Transverse colon (tissue), 4 donors: ENCODE data around the gene OR4C45. TPM values are rescaled to one million over a fixed set of nuclear protein-coding genes. Genes with fewer than 3 reads are reported as not detected.
"Not testable (repeated sequence)": the region's sequence is repeated elsewhere in the genome, so short reads cannot be mapped to it uniquely, and the experiment has no call there.

ENCODE experiments used
- DNase-seq: peaks from one replicate; pipeline ENCODE4 v3.0.0-alpha.2; 2019
- H3K27ac ChIP-seq, 4 donors: fragments of 200-600 bp; sonication (generic); 2 replicates each; pipeline ENCODE4 v1.5.1; 2016 to 2018; ENCODE audit warnings: inconsistent platforms in 4 of 4
- H3K27me3 ChIP-seq: fragments of 200-600 bp; sonication (generic); 2 replicates; pipeline ENCODE4 v1.5.1; 2017; ENCODE audit warnings: inconsistent platforms
- H3K36me3 ChIP-seq, 4 donors: fragments of 200-600 bp; sonication (generic); 2 replicates each; pipeline ENCODE4 v1.5.1; 2017 to 2019; ENCODE audit warnings: inconsistent platforms in 4 of 4
- H3K4me1 ChIP-seq, 4 donors: fragments of 200-600 bp; sonication (generic); 2 replicates each; pipeline ENCODE4 v1.5.1; 2017 to 2020; ENCODE audit warnings: inconsistent platforms in 4 of 4
- H3K4me3 ChIP-seq, 4 donors: fragments of 200-600 bp; sonication (generic); 1 replicate in 1 of 4; 2 replicates in 3 of 4; pipeline versions ENCODE4 v1.5.1 to v1.6.1; 2017 to 2019; ENCODE audit warnings: inconsistent platforms in 4 of 4
- H3K9me3 ChIP-seq, 2 donors: fragments of 200-600 bp; sonication (generic); 2 replicates each; pipeline ENCODE4 v1.5.1; 2017 to 2019; ENCODE audit warnings: inconsistent platforms in 2 of 2
- EP300 ChIP-seq: sonication (generic); formaldehyde crosslinking; IDR thresholded peaks from one replicate; pipeline ENCODE4 v1.6.1; 2017; ENCODE audit warnings: antibody characterized with exemption, low read depth
- POLR2A ChIP-seq: fragments of 450-650 bp; IDR thresholded peaks from one replicate; pipeline ENCODE4 v1.6.1; 2016; ENCODE audit warnings: antibody characterized with exemption, mild to moderate bottlenecking, moderate library complexity
- POLR2AphosphoS5 ChIP-seq, 3 donors: sonication (generic); formaldehyde crosslinking; IDR thresholded peaks; one replicate each; pipeline ENCODE4 v1.6.1; 2016; ENCODE audit warnings: antibody characterized with exemption in 3 of 3
- WGBS, 2 donors: methylation state at CpG; one replicate each; pipeline ENCODE4 v1.1.5; 2018; ENCODE audit warnings: low coverage in 1 of 2; 5-methylcytosine and 5-hydroxymethylcytosine counted together
- in situ Hi-C, 4 donors: fragments of 200-750 bp; cut with MboI; loops; one replicate each; pipeline versions ENCODE4 v1.15.0 to v1.15.1; 2017; ENCODE audit warnings: low sequenced_read_pairs in 3 of 4, low pct_ligation_motif_present in 1 of 4, low pct_unique_long_range_greater_than_20kb in 1 of 4
- intact Hi-C: fragments of 100-400 bp; cut with DNase I; formaldehyde crosslinking; loops from one replicate; pipeline ENCODE4 v1.15.1; 2023; ENCODE audit warnings: low total_unique reads
- total RNA-seq, 4 donors: library from RNA; depleted of rRNA; stranded (reverse); fragments of >200 nt; gene quantifications; one replicate each; pipeline ENCODE4 v1.1.0, GENCODE V29; 2016
- TF ChIP-seq, protein P1 (sequence below), 5 experiments: fragments of 200-600 bp in 3 of 5; fragments of 450-650 bp in 2 of 5; sonication (generic) in 3 of 5; IDR thresholded peaks; 1 replicate in 2 of 5; 2 replicates in 3 of 5; pipeline ENCODE4 v1.5.1; 2016 to 2017; ENCODE audit warnings: antibody characterized with exemption in 5 of 5, inconsistent platforms in 3 of 5, mild to moderate bottlenecking in 2 of 5, moderate library complexity in 1 of 5

The OR4C45 gene
- not detected for total RNA-seq

DNA sequence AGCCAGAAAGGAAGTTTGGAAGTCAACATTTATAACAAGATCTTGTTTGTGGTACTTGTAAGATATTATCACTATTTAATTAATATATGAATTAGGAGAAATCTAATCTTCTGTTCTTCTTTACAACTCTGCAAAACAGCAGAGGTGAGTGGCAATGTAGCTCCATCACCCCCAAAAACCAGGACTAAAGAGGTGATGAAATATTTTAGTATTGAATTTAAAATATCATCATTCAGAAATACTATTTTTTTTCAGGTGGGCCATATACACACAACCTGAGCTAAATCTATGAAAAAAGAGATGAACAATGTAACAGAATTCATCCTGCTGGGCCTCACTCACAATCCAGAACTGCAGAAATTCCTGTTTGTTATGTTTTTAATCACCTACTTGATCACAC lies at the start of gene OR4C45:
TSS of gene OR4C45 (plus strand) at position 301 of the 400 bp plus-strand sequence.
- Histone ChIP-seq H3K27me3 (no peaks in the 10 kb centered on the region), H3K36me3 (no peaks in the 10 kb centered on the region), H3K4me3 (no peak within 1 kb of the TSS), H3K27ac (no peak within 1 kb of the TSS), H3K4me1 (no peaks in the 10 kb centered on the region), H3K9me3 (no peaks in the 10 kb centered on the region)
- intact Hi-C loops, result no loop called here
- no peak for TF ChIP-seq POLR2A
- TF ChIP-seq POLR2AphosphoS5 (IDR thresholded peaks at IDR 0.05), result no peak
- no peak for TF ChIP-seq EP300
- TF ChIP-seq, protein P1, sequence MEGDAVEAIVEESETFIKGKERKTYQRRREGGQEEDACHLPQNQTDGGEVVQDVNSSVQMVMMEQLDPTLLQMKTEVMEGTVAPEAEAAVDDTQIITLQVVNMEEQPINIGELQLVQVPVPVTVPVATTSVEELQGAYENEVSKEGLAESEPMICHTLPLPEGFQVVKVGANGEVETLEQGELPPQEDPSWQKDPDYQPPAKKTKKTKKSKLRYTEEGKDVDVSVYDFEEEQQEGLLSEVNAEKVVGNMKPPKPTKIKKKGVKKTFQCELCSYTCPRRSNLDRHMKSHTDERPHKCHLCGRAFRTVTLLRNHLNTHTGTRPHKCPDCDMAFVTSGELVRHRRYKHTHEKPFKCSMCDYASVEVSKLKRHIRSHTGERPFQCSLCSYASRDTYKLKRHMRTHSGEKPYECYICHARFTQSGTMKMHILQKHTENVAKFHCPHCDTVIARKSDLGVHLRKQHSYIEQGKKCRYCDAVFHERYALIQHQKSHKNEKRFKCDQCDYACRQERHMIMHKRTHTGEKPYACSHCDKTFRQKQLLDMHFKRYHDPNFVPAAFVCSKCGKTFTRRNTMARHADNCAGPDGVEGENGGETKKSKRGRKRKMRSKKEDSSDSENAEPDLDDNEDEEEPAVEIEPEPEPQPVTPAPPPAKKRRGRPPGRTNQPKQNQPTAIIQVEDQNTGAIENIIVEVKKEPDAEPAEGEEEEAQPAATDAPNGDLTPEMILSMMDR (IDR thresholded peaks at IDR 0.05), result no peak
- in situ Hi-C loops, result no loop called here
- no peak for DNase-seq

DNA sequence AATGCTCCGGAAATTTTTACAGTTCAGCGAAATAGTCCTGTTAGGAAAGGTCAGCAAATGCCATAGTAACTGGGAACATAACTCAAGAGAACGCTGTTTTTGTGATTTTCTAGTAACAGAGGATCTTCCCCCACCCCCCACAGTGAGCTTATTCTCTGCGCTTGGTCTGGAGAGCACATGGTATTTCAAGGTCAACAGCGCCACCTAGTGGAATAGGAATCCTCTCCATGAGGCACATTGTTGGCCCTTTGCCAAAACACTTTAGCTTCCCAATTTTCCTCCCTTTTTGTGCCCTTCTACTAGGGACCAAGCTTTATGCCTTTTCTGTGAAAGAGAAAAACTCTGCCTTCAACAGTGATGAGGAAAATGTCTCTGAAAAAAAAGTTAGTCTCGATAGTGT lies 37.1 kb upstream of the OR4C45 start:
- H3K36me3 ChIP-seq, result no peaks in the 10 kb centered on the region
- no peak overlapping the region for H3K4me3 ChIP-seq
- H3K4me1 ChIP-seq, result no peaks in the 10 kb centered on the region
- in situ Hi-C loops, result no loop called here
- DNase-seq, result no peak
- WGBS, 2 donors, result 44 to 52% methylated on average over 6 of the region's 6 CpGs
- peaks cover 0 to 11% of the 10 kb centered on the region in 2 donors for H3K9me3 ChIP-seq
- no peak overlapping the region for H3K27ac ChIP-seq
- no peaks in the 10 kb centered on the region for H3K27me3 ChIP-seq
- TF ChIP-seq EP300, result no peak
- TF ChIP-seq, protein P1 (IDR thresholded peaks at IDR 0.05), result peak in 4 of 5 experiments; percentile 12 to 36 (median 24)
- no peak for TF ChIP-seq POLR2A
- intact Hi-C loops, result no loop called here

DNA sequence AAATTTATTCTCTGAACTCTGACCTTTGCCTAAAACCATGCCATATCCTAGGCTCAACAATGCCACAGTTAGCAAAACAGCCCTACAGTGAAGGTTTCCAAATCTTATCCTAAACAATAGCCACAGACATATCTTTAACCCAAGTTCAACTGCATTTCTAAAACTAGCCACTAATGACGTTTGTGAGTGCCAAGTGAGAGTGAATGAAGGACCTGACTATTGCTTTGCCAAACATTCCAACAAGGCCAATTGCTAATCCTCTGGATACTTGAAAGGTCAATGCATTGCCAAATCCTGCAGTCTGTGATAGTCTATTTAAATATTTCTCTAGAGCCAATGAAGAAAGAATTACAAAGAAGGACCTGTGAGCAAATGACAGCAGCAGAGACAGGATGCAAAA lies 2.5 kb upstream of the OR4C45 start:
- no peak overlapping the region for H3K27ac ChIP-seq
- no peaks in the 10 kb centered on the region for H3K36me3 ChIP-seq
- no peaks in the 10 kb centered on the region for H3K27me3 ChIP-seq
- H3K9me3 ChIP-seq, result no peaks in the 10 kb centered on the region
- WGBS, 2 donors, result 60 to 73% methylated on average over 1 of the region's 1 CpG
- no peak overlapping the region for H3K4me3 ChIP-seq
- in situ Hi-C loops (no loop called here), intact Hi-C loops (no loop called here)
- TF ChIP-seq EP300 (no peak), POLR2A (no peak), POLR2AphosphoS5 (IDR thresholded peaks at IDR 0.05) (no peak)
- TF ChIP-seq, protein P1 (IDR thresholded peaks at IDR 0.05), result no peak
- no peak for DNase-seq
- H3K4me1 ChIP-seq, result no peaks in the 10 kb centered on the region

DNA sequence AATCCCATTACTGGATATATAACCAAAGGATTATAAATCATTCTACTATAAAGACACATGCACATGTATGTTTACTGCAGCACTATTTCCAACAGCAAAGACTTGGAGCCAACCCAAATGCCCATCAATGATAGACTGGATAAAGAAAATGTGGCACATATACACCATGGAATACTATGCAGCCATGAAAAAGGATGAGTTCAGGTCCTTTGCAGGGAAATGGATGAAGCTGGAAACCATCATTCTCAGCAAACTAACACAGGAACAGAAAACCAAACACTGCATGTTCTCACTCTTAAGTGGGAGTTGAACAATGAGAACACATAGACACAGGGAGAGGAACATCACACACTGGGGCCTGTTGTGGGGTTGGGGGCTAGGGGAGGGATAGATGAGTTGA lies 3.6 kb downstream of the OR4C45 start:
- intact Hi-C loops, result loop anchor here (5.0 kb wide), 1 partner anchor 636 kb away; no protein-coding TSS in a partner anchor
- H3K27ac ChIP-seq, H3K27me3 ChIP-seq, H3K4me1 ChIP-seq, H3K9me3 ChIP-seq, H3K4me3 ChIP-seq, H3K36me3 ChIP-seq, in situ Hi-C loops, DNase-seq: not testable (repeated sequence)

DNA sequence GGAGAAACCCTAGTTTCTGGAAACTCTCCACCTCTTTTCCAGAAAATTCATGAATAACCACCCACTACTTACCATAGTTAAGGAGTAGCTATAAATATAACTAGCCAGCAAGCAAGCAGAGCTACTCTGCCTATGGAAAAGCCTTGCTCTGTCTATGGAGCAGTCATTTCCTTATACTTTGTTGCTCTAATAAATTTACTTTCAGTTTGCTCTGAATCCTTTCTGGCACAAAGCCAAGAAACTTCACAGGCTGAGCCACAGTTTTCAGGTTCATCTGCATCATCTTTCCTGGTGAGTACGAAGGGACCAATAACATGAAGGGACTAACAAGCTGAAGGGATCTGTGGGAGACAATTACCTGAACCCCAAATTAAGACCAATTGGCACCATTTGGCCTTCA lies 4.6 kb downstream of the OR4C45 start:
- no peaks in the 10 kb centered on the region for H3K4me1 ChIP-seq
- WGBS, 2 donors, result 60 to 63% methylated on average over 1 of the region's 1 CpG
- no peak overlapping the region for H3K27ac ChIP-seq
- DNase-seq, result no peak
- in situ Hi-C loops, result no loop called here
- intact Hi-C loops, result loop anchor here (5.0 kb wide), 1 partner anchor 635 kb away; no protein-coding TSS in a partner anchor
- H3K9me3 ChIP-seq, result no peaks in the 10 kb centered on the region
- H3K4me3 ChIP-seq, result no peak overlapping the region
- no peaks in the 10 kb centered on the region for H3K27me3 ChIP-seq
- no peak for TF ChIP-seq POLR2AphosphoS5 (IDR thresholded peaks at IDR 0.05)
- no peak for TF ChIP-seq EP300
- TF ChIP-seq, protein P1 (IDR thresholded peaks at IDR 0.05), result no peak
- no peak for TF ChIP-seq POLR2A
- H3K36me3 ChIP-seq, result no peaks in the 10 kb centered on the region
